Measurements from ENCODE around the gene PITX3. TPM values are rescaled to one million over a fixed set of nuclear protein-coding genes. Genes with fewer than 3 reads are reported as not detected.

PITX3 gene
- polyA plus RNA-seq, 1 donor from 2014 or later = not detected

DNA sequence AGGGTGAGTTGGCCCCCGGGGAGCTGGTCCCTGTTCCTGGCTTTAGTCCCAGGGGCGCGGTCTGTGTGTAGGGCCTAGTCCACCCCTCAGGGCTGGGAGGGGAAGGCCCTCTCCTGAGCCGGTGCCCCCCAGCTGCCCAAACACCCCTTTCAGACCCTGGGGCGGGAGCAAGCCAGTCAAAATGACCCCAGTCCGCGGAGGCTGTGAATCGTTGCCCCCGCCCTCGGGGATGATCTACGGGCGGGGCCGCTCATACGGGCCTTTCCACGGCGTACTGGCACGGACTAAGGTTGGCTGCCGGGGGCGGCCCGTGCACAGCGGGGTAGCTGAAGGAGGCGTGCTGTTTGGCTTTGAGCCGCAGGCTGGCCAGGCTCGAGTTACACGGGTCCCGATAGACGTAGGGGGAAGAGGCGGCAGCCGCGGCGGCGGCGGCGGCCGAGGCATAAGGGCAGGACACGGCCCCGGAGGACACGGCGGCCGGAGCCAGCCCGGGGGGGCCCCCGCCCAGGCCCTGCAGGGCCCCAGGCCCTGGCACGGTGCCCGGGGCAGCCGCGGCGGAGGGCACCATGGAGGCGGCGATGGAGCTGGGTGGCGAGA, 10.9 kb downstream of the PITX3 start:
- Histone ChIP-seq H3K9ac (ENCODE audit: low read length) (no peak overlapping the region), H3K27ac (ENCODE audit: low read length) (no peak overlapping the region), H4K20me1 (ENCODE audit: insufficient read depth) (no peaks in the 10 kb centered on the region), H3K27me3 (ENCODE audit: insufficient read depth, low read depth, low read length) (peaks cover 90% of the 10 kb centered on the region), H3K4me3 (ENCODE audit: low read length) (peak overlapping the region; percentile 56), H3K9me2 (ENCODE audit: insufficient read depth, low read length) (no peaks in the 10 kb centered on the region), H3K79me2 (replicated peaks; ENCODE audit: insufficient read depth, low read length) (no peaks in the 10 kb centered on the region), H3K4me2 (ENCODE audit: low read length) (peak overlapping the region; percentile 55), H3F3A (ENCODE audit: insufficient read depth, low read length, poor library complexity, severe bottlenecking) (no peaks in the 10 kb centered on the region), H2AFZ (ENCODE audit: low read depth, low read length) (no peak overlapping the region), H3K36me3 (ENCODE audit: insufficient read depth, low read length) (no peaks in the 10 kb centered on the region), H3K9me3 (ENCODE audit: low read length) (no peaks in the 10 kb centered on the region)
- TF ChIP-seq MXI1 (conservative IDR thresholded peaks at IDR 0.05; ENCODE audit: poor library complexity, severe bottlenecking) (peak; percentile 0), POLR2AphosphoS5 (IDR thresholded peaks at IDR 0.05) (no peak), EZH2 (IDR thresholded peaks at IDR 0.05; ENCODE audit: borderline replicate concordance, insufficient read depth, low read length, poor library complexity, severe bottlenecking) (peak; percentile 95)

DNA sequence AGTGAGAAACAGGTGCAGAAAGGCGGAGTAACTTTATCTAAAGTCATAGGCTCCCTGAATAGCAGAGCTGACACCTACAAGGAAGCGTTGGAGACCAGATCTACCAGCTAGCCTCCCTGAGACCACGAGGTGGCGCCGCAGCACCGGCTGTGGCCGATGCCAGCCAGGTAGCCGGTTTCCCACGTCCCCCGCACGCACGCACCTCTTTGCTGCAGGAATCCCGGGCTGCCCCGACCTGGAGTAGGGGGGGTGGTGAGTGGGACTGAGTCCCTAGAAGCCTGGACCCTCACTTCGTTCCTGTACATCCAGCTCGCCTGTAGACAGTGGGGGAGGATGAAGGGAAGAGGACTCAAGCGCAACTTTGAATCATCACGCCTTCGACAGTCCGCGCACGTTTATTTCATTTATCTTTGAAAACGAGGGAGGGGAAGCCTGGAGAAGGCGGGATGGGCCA, 11.5 kb downstream of the PITX3 start:
- Histone ChIP-seq H3K4me3 (ENCODE audit: low read length) (peak overlapping the region; percentile 56), H4K20me1 (ENCODE audit: insufficient read depth) (no peaks in the 10 kb centered on the region), H3F3A (ENCODE audit: insufficient read depth, low read length, poor library complexity, severe bottlenecking) (no peaks in the 10 kb centered on the region), H3K27me3 (ENCODE audit: insufficient read depth, low read depth, low read length) (peaks cover 91% of the 10 kb centered on the region), H3K4me2 (ENCODE audit: low read length) (peak overlapping the region; percentile 55), H3K9me3 (ENCODE audit: low read length) (no peaks in the 10 kb centered on the region), H3K9me2 (ENCODE audit: insufficient read depth, low read length) (no peaks in the 10 kb centered on the region), H2AFZ (ENCODE audit: low read depth, low read length) (no peak overlapping the region), H3K9ac (ENCODE audit: low read length) (no peak overlapping the region), H3K27ac (ENCODE audit: low read length) (no peak overlapping the region), H3K36me3 (ENCODE audit: insufficient read depth, low read length) (no peaks in the 10 kb centered on the region), H3K79me2 (replicated peaks; ENCODE audit: insufficient read depth, low read length) (no peaks in the 10 kb centered on the region)
- TF ChIP-seq POLR2AphosphoS5 (IDR thresholded peaks at IDR 0.05) (peak; percentile 6), TAF1 (IDR thresholded peaks at IDR 0.05; ENCODE audit: low read depth) (no peak), EP300 (conservative IDR thresholded peaks at IDR 0.05; ENCODE audit: poor library complexity, severe bottlenecking) (no peak), SMC3 (conservative IDR thresholded peaks at IDR 0.05; ENCODE audit: poor library complexity) (peak; percentile 96), MXI1 (conservative IDR thresholded peaks at IDR 0.05; ENCODE audit: poor library complexity, severe bottlenecking) (peak; percentile 67), RAD21 (conservative IDR thresholded peaks at IDR 0.05) (peak; percentile 99)
- TF ChIP-seq, protein P1, sequence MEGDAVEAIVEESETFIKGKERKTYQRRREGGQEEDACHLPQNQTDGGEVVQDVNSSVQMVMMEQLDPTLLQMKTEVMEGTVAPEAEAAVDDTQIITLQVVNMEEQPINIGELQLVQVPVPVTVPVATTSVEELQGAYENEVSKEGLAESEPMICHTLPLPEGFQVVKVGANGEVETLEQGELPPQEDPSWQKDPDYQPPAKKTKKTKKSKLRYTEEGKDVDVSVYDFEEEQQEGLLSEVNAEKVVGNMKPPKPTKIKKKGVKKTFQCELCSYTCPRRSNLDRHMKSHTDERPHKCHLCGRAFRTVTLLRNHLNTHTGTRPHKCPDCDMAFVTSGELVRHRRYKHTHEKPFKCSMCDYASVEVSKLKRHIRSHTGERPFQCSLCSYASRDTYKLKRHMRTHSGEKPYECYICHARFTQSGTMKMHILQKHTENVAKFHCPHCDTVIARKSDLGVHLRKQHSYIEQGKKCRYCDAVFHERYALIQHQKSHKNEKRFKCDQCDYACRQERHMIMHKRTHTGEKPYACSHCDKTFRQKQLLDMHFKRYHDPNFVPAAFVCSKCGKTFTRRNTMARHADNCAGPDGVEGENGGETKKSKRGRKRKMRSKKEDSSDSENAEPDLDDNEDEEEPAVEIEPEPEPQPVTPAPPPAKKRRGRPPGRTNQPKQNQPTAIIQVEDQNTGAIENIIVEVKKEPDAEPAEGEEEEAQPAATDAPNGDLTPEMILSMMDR (IDR thresholded peaks at IDR 0.05; ENCODE audit: poor library complexity, severe bottlenecking) = peak; percentile 98

DNA sequence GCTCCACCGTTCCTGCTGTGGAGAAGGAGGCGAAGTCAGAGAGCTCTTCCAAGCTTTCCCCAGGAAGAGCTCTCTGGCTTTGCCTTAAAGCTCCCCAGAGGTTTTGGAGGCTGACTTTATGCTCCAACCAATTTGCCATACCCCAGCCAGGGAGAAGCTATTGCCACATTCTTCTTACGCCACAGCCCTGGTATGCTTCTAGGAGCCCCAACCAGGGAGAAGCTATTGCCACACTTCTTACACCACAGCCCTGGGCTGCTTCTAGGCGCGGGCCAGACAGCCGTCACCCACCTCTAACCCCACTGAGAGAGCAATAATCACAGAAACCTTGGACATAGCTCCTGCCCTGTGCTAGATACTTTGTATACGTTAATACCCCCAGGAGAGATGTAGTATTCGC, 14.3 kb downstream of the PITX3 start:
- Histone ChIP-seq H4K20me1 (ENCODE audit: insufficient read depth) (no peaks in the 10 kb centered on the region), H2AFZ (ENCODE audit: low read depth, low read length) (no peak overlapping the region), H3K79me2 (replicated peaks; ENCODE audit: insufficient read depth, low read length) (no peaks in the 10 kb centered on the region), H3F3A (ENCODE audit: insufficient read depth, low read length, poor library complexity, severe bottlenecking) (no peaks in the 10 kb centered on the region), H3K9me3 (ENCODE audit: low read length) (no peaks in the 10 kb centered on the region), H3K36me3 (ENCODE audit: insufficient read depth, low read length) (no peaks in the 10 kb centered on the region), H3K27me3 (ENCODE audit: insufficient read depth, low read depth, low read length) (peaks cover 67% of the 10 kb centered on the region), H3K4me3 (ENCODE audit: low read length) (no peak overlapping the region), H3K4me2 (ENCODE audit: low read length) (no peak overlapping the region), H3K9me2 (ENCODE audit: insufficient read depth, low read length) (no peaks in the 10 kb centered on the region), H3K9ac (ENCODE audit: low read length) (no peak overlapping the region), H3K27ac (ENCODE audit: low read length) (no peak overlapping the region)
- TF ChIP-seq TAF1 (IDR thresholded peaks at IDR 0.05; ENCODE audit: low read depth) (no peak), RAD21 (conservative IDR thresholded peaks at IDR 0.05) (no peak), POLR2AphosphoS5 (IDR thresholded peaks at IDR 0.05) (no peak), EP300 (conservative IDR thresholded peaks at IDR 0.05; ENCODE audit: poor library complexity, severe bottlenecking) (no peak), SMC3 (conservative IDR thresholded peaks at IDR 0.05; ENCODE audit: poor library complexity) (no peak), EZH2 (IDR thresholded peaks at IDR 0.05; ENCODE audit: borderline replicate concordance, insufficient read depth, low read length, poor library complexity, severe bottlenecking) (no peak), MXI1 (conservative IDR thresholded peaks at IDR 0.05; ENCODE audit: poor library complexity, severe bottlenecking) (no peak)
- TF ChIP-seq, protein P1 (IDR thresholded peaks at IDR 0.05; ENCODE audit: poor library complexity, severe bottlenecking) = no peak
- TF ChIP-seq, protein P2, sequence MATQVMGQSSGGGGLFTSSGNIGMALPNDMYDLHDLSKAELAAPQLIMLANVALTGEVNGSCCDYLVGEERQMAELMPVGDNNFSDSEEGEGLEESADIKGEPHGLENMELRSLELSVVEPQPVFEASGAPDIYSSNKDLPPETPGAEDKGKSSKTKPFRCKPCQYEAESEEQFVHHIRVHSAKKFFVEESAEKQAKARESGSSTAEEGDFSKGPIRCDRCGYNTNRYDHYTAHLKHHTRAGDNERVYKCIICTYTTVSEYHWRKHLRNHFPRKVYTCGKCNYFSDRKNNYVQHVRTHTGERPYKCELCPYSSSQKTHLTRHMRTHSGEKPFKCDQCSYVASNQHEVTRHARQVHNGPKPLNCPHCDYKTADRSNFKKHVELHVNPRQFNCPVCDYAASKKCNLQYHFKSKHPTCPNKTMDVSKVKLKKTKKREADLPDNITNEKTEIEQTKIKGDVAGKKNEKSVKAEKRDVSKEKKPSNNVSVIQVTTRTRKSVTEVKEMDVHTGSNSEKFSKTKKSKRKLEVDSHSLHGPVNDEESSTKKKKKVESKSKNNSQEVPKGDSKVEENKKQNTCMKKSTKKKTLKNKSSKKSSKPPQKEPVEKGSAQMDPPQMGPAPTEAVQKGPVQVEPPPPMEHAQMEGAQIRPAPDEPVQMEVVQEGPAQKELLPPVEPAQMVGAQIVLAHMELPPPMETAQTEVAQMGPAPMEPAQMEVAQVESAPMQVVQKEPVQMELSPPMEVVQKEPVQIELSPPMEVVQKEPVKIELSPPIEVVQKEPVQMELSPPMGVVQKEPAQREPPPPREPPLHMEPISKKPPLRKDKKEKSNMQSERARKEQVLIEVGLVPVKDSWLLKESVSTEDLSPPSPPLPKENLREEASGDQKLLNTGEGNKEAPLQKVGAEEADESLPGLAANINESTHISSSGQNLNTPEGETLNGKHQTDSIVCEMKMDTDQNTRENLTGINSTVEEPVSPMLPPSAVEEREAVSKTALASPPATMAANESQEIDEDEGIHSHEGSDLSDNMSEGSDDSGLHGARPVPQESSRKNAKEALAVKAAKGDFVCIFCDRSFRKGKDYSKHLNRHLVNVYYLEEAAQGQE (IDR thresholded peaks at IDR 0.05; ENCODE audit: borderline replicate concordance) = no peak
